IMR-90 (cell line): ENCODE data around the gene PPP3CA. TPM values are rescaled to one million over a fixed set of nuclear protein-coding genes. Genes with fewer than 3 reads are reported as not detected.
A peak's percentile ranks its signal among the peaks of the same experiment; 100 is the strongest.

ENCODE experiments used
- ATAC-seq: fragments of 200-7000 bp; cut with Tn5 transposase; 2 replicates; pipeline ENCODE4 v1.9.1; 2020; ENCODE audit warnings: low read depth, mild to moderate bottlenecking, moderate library complexity
- BruUV-seq: library from RNA; stranded (reverse); fragments of 400-500 nt; replicated peaks from 2 replicates; lab custom pipeline; 2021; lab: Mats Ljungman, UMichigan
- CTCF ChIA-PET: fragments of 300-600 bp; formaldehyde crosslinking; extraction: SDS; loops from one replicate; lab custom pipeline; 2021; ENCODE audit warnings: antibody characterized with exemption; lab: Yijun Ruan, JAX
- POLR2A ChIA-PET: fragments of 300-600 bp; sonication (Branson Sonifier 250); formaldehyde crosslinking; loops from one replicate; lab custom pipeline; 2022; ENCODE audit warnings: antibody characterized with exemption; ENCODE audit not compliant: unreplicated experiment; lab: Charles Lee
- DNase-seq: peaks from one replicate; pipeline ENCODE4 v3.0.0; 2013
- H2AFZ ChIP-seq: replicated peaks from 2 replicates; pipeline ENCODE3; 2013; ENCODE audit warnings: low read length, mild to moderate bottlenecking; ENCODE audit not compliant: poor library complexity
- H2AK5ac ChIP-seq: 2 replicates; pipeline ENCODE4 v1.6.1; 2013; ENCODE audit warnings: low read depth, low read length, inconsistent platforms
- H2AK9ac ChIP-seq: replicated peaks from 2 replicates; pipeline ENCODE3; 2013; ENCODE audit warnings: mild to moderate bottlenecking, low read depth, low read length, moderate library complexity; ENCODE audit not compliant: poor library complexity
- H2BK120ac ChIP-seq: 2 replicates; pipeline ENCODE4 v1.6.1; 2013; ENCODE audit warnings: low read depth, low read length, inconsistent platforms
- H2BK15ac ChIP-seq: 3 replicates; pipeline ENCODE4 v1.6.1; 2013; ENCODE audit warnings: low read depth, low read length, inconsistent platforms
- H2BK20ac ChIP-seq: 2 replicates; pipeline ENCODE4 v1.6.1; 2013; ENCODE audit warnings: low read depth, mild to moderate bottlenecking, inconsistent platforms, low read length, moderate library complexity
- H2BK5ac ChIP-seq: 2 replicates; pipeline ENCODE4 v1.6.1; 2013; ENCODE audit warnings: mild to moderate bottlenecking, low read depth, low read length, inconsistent platforms; ENCODE audit not compliant: poor library complexity, severe bottlenecking
- H3K14ac ChIP-seq: replicated peaks from 2 replicates; pipeline ENCODE4 v1.6.1; 2013; ENCODE audit warnings: low read depth, low read length, inconsistent platforms
- H3K18ac ChIP-seq: 2 replicates; pipeline ENCODE4 v1.6.1; 2013; ENCODE audit warnings: low read depth, low read length, control low read depth
- H3K23ac ChIP-seq: 2 replicates; pipeline ENCODE4 v1.6.1; 2013; ENCODE audit warnings: low read depth, low read length, inconsistent platforms
- H3K27ac ChIP-seq: 2 replicates; pipeline ENCODE4 v1.5.1; 2013; ENCODE audit warnings: mild to moderate bottlenecking, control low read depth, low read length; ENCODE audit not compliant: insufficient read depth
- H3K27me3 ChIP-seq: 2 replicates; pipeline ENCODE4 v1.6.1; 2013; ENCODE audit warnings: low read length; ENCODE audit not compliant: control insufficient read depth, insufficient read depth
- H3K36me3 ChIP-seq: 2 replicates; pipeline ENCODE4 v1.6.1; 2013; ENCODE audit warnings: low read length, mixed read lengths; ENCODE audit not compliant: control insufficient read depth, insufficient read depth
- H3K4ac ChIP-seq: 2 replicates; pipeline ENCODE4 v1.6.1; 2013; ENCODE audit warnings: low read depth, low read length, inconsistent platforms
- H3K4me1 ChIP-seq: 2 replicates; pipeline ENCODE4 v1.6.1; 2013; ENCODE audit warnings: low read length, mixed read lengths; ENCODE audit not compliant: control insufficient read depth, insufficient read depth
- H3K4me2 ChIP-seq: 2 replicates; pipeline ENCODE4 v1.6.1; 2013; ENCODE audit warnings: low read depth, mild to moderate bottlenecking, control low read depth, low read length, moderate library complexity
- H3K4me3 ChIP-seq: 2 replicates; pipeline ENCODE4 v1.5.1; 2013; ENCODE audit warnings: low read depth, mild to moderate bottlenecking, control low read depth, low read length, moderate library complexity; ENCODE audit not compliant: insufficient read depth
- H3K56ac ChIP-seq: 2 replicates; pipeline ENCODE4 v1.6.1; 2013; ENCODE audit warnings: low read length, inconsistent platforms; ENCODE audit not compliant: insufficient read depth; ENCODE audit errors: extremely low read depth
- H3K79me1 ChIP-seq, 2 experiments: 2 replicates each; pipeline ENCODE4 v1.6.1; 2013; ENCODE audit warnings: low read length in 2 of 2, inconsistent platforms in 1 of 2, low read depth in 1 of 2
- H3K9ac ChIP-seq: 2 replicates; pipeline ENCODE4 v1.6.1; 2013; ENCODE audit warnings: low read depth, low read length, control low read depth
- H3K9me1 ChIP-seq: 2 replicates; pipeline ENCODE4 v1.6.1; 2013; ENCODE audit warnings: low read length, inconsistent platforms; ENCODE audit not compliant: insufficient read depth
- H3K9me3 ChIP-seq: 2 replicates; pipeline ENCODE4 v1.6.1; 2013; ENCODE audit warnings: low read length; ENCODE audit not compliant: control insufficient read depth, insufficient read depth
- H4K20me1 ChIP-seq: 2 replicates; pipeline ENCODE4 v1.6.1; 2013; ENCODE audit warnings: low read length, inconsistent platforms; ENCODE audit not compliant: insufficient read depth
- H4K5ac ChIP-seq: 2 replicates; pipeline ENCODE4 v1.6.1; 2013; ENCODE audit warnings: mild to moderate bottlenecking, low read depth, low read length, control low read depth
- H4K8ac ChIP-seq, 2 experiments: 2 replicates each; pipeline ENCODE4 v1.6.1; 2013; ENCODE audit warnings: low read depth in 2 of 2, low read length in 2 of 2, control low read depth in 1 of 2, inconsistent platforms in 1 of 2
- H4K91ac ChIP-seq: 2 replicates; pipeline ENCODE4 v1.6.1; 2013; ENCODE audit warnings: low read depth, low read length, inconsistent platforms; ENCODE audit not compliant: insufficient read depth
- BHLHE40 ChIP-seq: fragments of 150-350 bp; IDR thresholded peaks from 2 replicates; pipeline ENCODE4 v1.6.1; 2016; ENCODE audit warnings: mild to moderate bottlenecking, low read depth, low read length
- CEBPB ChIP-seq: IDR thresholded peaks from 2 replicates; pipeline ENCODE4 v1.6.1; 2012; ENCODE audit warnings: low read depth, low read length, improper control_type of control experiment
- FOS ChIP-seq: fragments of 150-350 bp; IDR thresholded peaks from 2 replicates; pipeline ENCODE4 v1.6.1; 2016; ENCODE audit warnings: low read depth, low read length
- MAZ ChIP-seq: IDR thresholded peaks from 2 replicates; pipeline ENCODE4 v1.6.1; 2012; ENCODE audit warnings: low read depth, mild to moderate bottlenecking, low read length, improper control_type of control experiment, moderate library complexity, borderline replicate concordance
- MXI1 ChIP-seq: IDR thresholded peaks from 2 replicates; pipeline ENCODE4 v1.6.1; 2012; ENCODE audit warnings: low read depth, mild to moderate bottlenecking, low read length, moderate library complexity, borderline replicate concordance
- POLR2A ChIP-seq: IDR thresholded peaks from 2 replicates; pipeline ENCODE4 v1.6.1; 2012; ENCODE audit warnings: mild to moderate bottlenecking, low read depth, low read length
- RAD21 ChIP-seq: IDR thresholded peaks from 2 replicates; pipeline ENCODE4 v1.6.1; 2012; ENCODE audit warnings: low read length, improper control_type of control experiment
- RCOR1 ChIP-seq: IDR thresholded peaks from 2 replicates; pipeline ENCODE4 v1.6.1; 2012; ENCODE audit warnings: mild to moderate bottlenecking, low read length, improper control_type of control experiment; ENCODE audit not compliant: insufficient replicate concordance
- RFX5 ChIP-seq: IDR thresholded peaks from 2 replicates; pipeline ENCODE4 v1.8.0; 2012; ENCODE audit warnings: low read depth, mild to moderate bottlenecking, low read length, moderate library complexity
- SMC3 ChIP-seq: fragments of 150-350 bp; IDR thresholded peaks from 2 replicates; pipeline ENCODE4 v1.6.1; 2016; ENCODE audit warnings: low read depth, mild to moderate bottlenecking, antibody characterized with exemption, low read length, moderate library complexity
- WGBS, 2 experiments: methylation state at CpG; one replicate each; pipeline versions ENCODE4 v1.1.5 to v1.1.7; 2013; ENCODE audit warnings: missing lambda C conversion rate in 2 of 2; ENCODE audit not compliant: insufficient read length in 1 of 2; ENCODE audit errors: extremely low coverage in 2 of 2; 5-methylcytosine and 5-hydroxymethylcytosine counted together
- dilution Hi-C: fragments of 300-500 bp; cut with HindIII; formaldehyde crosslinking; loops from one replicate; pipeline ENCODE4 v1.14.3; 2018; ENCODE audit warnings: low sequenced_read_pairs; ENCODE audit not compliant: unreplicated experiment
- in situ Hi-C: fragments of 300-500 bp; cut with MboI; formaldehyde crosslinking; loops from 3 replicates; pipeline ENCODE4 v1.14.3; 2019; ENCODE audit warnings: low sequenced_read_pairs, inconsistent platforms, mixed read lengths
- intact Hi-C: fragments of 100-400 bp; cut with micrococcal nuclease; formaldehyde crosslinking; loops from 2 replicates; pipeline ENCODE4 v1.10.0; 2022
- polyA plus RNA-seq, 3 experiments: library from polyadenylated mRNA; depleted of rRNA; stranded (reverse); fragments of >200 nt; gene quantifications; 2 replicates each; pipeline ENCODE4 v1.2.3, GENCODE V29; 2012; ENCODE audit warnings: low replicate concordance in 1 of 3
- total RNA-seq: library from RNA; depleted of rRNA; stranded (reverse); fragments of >200 nt; gene quantifications from 2 replicates; pipeline ENCODE4 v1.2.3, GENCODE V29; 2012
- TF ChIP-seq, protein P1 (sequence below): fragments of 150-350 bp; IDR thresholded peaks from 2 replicates; pipeline ENCODE4 v1.6.1; 2017; ENCODE audit warnings: mild to moderate bottlenecking, antibody characterized with exemption, low read length, low read depth
- TF ChIP-seq, protein P2 (sequence below): conservative IDR thresholded peaks from 2 replicates; pipeline ENCODE4 v1.5.1; 2012; ENCODE audit warnings: mild to moderate bottlenecking, low read depth, low read length, improper control_type of control experiment

Gene PPP3CA
- total and polyA plus RNA-seq, 2 of the 4 experiments (the other 2 are of a cell fraction), result 14.5 to 48.6 TPM

DNA sequence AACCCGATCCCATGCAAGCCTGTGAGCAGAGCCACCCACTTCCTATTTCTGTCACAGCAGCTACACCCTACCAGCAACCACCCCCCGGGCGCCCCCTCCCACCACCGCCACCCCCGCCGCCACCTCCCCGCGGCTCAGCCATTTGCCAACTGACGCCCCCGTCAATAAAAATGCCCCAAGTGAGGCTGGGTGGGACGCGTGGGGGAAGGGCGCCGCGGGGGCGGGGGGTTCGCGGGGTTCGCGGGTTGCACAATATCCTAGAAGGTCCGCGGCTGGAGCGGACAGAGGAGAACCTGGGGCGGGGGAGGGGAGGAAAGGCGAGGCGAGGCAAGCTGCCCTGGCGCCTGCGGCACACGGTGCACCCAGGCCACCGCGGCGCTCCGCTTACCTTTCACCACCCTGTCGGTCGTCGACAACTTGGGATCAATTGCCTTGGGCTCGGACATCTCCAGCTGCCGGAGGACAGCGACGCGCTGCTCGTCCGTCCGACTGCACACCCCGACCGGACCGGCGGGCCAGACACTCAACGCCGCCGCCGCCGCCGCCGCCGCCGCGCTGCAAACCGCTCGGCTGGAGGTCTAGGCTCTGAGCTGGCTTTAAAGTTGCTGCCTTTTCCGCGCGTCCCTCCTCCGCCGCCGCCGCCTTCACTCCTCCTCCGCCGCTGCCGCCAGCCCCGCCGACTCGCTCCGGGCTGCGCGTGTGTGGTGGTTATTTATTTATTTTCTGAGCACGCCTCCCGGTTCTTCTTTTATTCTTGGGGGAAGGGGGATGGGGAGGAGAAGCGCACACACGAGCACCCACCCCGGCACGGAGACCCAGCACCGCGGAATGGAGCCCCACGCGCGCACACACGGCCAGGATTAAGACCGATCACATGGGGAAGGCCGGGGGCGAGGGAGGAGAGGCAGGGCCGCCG is 717 bp downstream of the PPP3CA start:
- Histone ChIP-seq H3K9me3 (no peaks in the 10 kb centered on the region), H3K4ac (peak overlapping the region; percentile 81; the same call in 1 of the 2 replicates), H4K91ac (peak overlapping the region; percentile 45; the same call in 1 of the 2 replicates), H3K18ac (peak overlapping the region; percentile 74), H2AK5ac (peak overlapping the region; percentile 58), H2AK9ac (peak overlapping the region; percentile 95), H2BK20ac (no peak overlapping the region), H2BK15ac (0 out of 3 replicates have a peak overlapping the region, but pooled peaks have one; percentile 70), H4K5ac (peak overlapping the region; percentile 33; the same call in 1 of the 2 replicates), H3K27ac (peak overlapping the region; percentile 89), H3K14ac (peak overlapping the region; percentile 93), H3K27me3 (no peaks in the 10 kb centered on the region), H3K56ac (0 out of 2 replicates have a peak overlapping the region, but pooled peaks have one; percentile 3), H3K9ac (peak overlapping the region; percentile 88), H2BK120ac (peak overlapping the region; percentile 71), H4K8ac (peak overlapping the region; percentile 50 to 72; a peak in 2 of 4 replicates), H4K20me1 (peaks cover 21% of the 10 kb centered on the region), H3K4me2 (peak overlapping the region; percentile 66), H2AFZ (peak overlapping the region; percentile 98), H3K23ac (peak overlapping the region; percentile 90), H3K4me1 (peaks cover 8% of the 10 kb centered on the region), H3K36me3 (no peaks in the 10 kb centered on the region), H3K79me1 (peaks cover 7 to 42% of the 10 kb centered on the region in 2 experiments; a peak in 3 of 4 replicates), H3K9me1 (peaks cover 11% of the 10 kb centered on the region; the same call in 1 of the 2 replicates), H2BK5ac (peak overlapping the region; percentile 93), H3K4me3 (peak overlapping the region; percentile 94)
- intact Hi-C loops (loop anchor here (1.0 to 10.0 kb wide), 6 partner anchors 70 to 1352 kb away; no protein-coding TSS in a partner anchor), in situ Hi-C loops (no loop called here), dilution Hi-C loops (no loop called here)
- ATAC-seq (peak; percentile 13), DNase-seq (peak; percentile 53)
- CTCF ChIA-PET, result no interaction called here
- 0% methylated on average over 20 of the region's 93 CpGs; no CpG with 5 or more reads in 1 of the 2 experiments for WGBS, 2 experiments
- BruUV-seq, result no TSS peak
- peak; percentile 65 for TF ChIP-seq CEBPB
- no peak for TF ChIP-seq SMC3
- TF ChIP-seq, protein P1, sequence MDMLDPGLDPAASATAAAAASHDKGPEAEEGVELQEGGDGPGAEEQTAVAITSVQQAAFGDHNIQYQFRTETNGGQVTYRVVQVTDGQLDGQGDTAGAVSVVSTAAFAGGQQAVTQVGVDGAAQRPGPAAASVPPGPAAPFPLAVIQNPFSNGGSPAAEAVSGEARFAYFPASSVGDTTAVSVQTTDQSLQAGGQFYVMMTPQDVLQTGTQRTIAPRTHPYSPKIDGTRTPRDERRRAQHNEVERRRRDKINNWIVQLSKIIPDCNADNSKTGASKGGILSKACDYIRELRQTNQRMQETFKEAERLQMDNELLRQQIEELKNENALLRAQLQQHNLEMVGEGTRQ, result 0 out of 2 replicates have a peak, but pooled peaks have one; percentile 11
- no peak for TF ChIP-seq POLR2A
- TF ChIP-seq BHLHE40, result no peak
- TF ChIP-seq, protein P2, sequence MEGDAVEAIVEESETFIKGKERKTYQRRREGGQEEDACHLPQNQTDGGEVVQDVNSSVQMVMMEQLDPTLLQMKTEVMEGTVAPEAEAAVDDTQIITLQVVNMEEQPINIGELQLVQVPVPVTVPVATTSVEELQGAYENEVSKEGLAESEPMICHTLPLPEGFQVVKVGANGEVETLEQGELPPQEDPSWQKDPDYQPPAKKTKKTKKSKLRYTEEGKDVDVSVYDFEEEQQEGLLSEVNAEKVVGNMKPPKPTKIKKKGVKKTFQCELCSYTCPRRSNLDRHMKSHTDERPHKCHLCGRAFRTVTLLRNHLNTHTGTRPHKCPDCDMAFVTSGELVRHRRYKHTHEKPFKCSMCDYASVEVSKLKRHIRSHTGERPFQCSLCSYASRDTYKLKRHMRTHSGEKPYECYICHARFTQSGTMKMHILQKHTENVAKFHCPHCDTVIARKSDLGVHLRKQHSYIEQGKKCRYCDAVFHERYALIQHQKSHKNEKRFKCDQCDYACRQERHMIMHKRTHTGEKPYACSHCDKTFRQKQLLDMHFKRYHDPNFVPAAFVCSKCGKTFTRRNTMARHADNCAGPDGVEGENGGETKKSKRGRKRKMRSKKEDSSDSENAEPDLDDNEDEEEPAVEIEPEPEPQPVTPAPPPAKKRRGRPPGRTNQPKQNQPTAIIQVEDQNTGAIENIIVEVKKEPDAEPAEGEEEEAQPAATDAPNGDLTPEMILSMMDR, result no peak
- TF ChIP-seq RAD21, result 0 out of 2 replicates have a peak, but pooled peaks have one; percentile 5
- TF ChIP-seq RFX5, result no peak
- TF ChIP-seq FOS, result no peak
- peak; percentile 50; the same call in 1 of the 2 replicates for TF ChIP-seq MXI1
- TF ChIP-seq MAZ, result no peak
- no peak for TF ChIP-seq RCOR1
- POLR2A ChIA-PET, result no interaction called here
